ENCODE data around the gene LGALS9.

- TF ChIP-seq, protein P1, sequence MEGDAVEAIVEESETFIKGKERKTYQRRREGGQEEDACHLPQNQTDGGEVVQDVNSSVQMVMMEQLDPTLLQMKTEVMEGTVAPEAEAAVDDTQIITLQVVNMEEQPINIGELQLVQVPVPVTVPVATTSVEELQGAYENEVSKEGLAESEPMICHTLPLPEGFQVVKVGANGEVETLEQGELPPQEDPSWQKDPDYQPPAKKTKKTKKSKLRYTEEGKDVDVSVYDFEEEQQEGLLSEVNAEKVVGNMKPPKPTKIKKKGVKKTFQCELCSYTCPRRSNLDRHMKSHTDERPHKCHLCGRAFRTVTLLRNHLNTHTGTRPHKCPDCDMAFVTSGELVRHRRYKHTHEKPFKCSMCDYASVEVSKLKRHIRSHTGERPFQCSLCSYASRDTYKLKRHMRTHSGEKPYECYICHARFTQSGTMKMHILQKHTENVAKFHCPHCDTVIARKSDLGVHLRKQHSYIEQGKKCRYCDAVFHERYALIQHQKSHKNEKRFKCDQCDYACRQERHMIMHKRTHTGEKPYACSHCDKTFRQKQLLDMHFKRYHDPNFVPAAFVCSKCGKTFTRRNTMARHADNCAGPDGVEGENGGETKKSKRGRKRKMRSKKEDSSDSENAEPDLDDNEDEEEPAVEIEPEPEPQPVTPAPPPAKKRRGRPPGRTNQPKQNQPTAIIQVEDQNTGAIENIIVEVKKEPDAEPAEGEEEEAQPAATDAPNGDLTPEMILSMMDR (IDR thresholded peaks at IDR 0.05): no peak
- TF ChIP-seq MYC (IDR thresholded peaks at IDR 0.05; ENCODE audit: borderline replicate concordance, low read length) (no peak), HEYL (CRISPR knock-in tag; IDR thresholded peaks at IDR 0.05) (no peak)
These were observed 7.4 kb upstream of the LGALS9 start for GRCh38 chr17:27623614-27624013.
